ENCODE data around the gene TIMP2.

Gene TIMP2

GRCh38 chr17:78899361-78900260 lies 25.6 kb downstream of the TIMP2 start:
- no peak overlapping the region for H3K9ac ChIP-seq (ENCODE audit: low read depth, low read length)
- H3K4me1 ChIP-seq (ENCODE audit: control insufficient read depth, insufficient read depth, low read length), result peaks cover 52% of the 10 kb centered on the region
- no peaks in the 10 kb centered on the region for H3K9me3 ChIP-seq (replicated peaks; ENCODE audit: low read length)
- H3K4me3 ChIP-seq (ENCODE audit: low read length), result no peak overlapping the region
- H3K27me3 ChIP-seq (ENCODE audit: control insufficient read depth, insufficient read depth, low read length), result no peaks in the 10 kb centered on the region
- H3K4me2 ChIP-seq (ENCODE audit: low read length), result no peak overlapping the region
- peaks cover 33% of the 10 kb centered on the region for H3K36me3 ChIP-seq (ENCODE audit: insufficient read depth, low read length)

GRCh38 chr17:78898947-78899346 lies 26.2 kb downstream of the TIMP2 start:
- no peak overlapping the region for H3K9ac ChIP-seq (ENCODE audit: low read depth, low read length)
- H3K27me3 ChIP-seq (ENCODE audit: control insufficient read depth, insufficient read depth, low read length), result no peaks in the 10 kb centered on the region
- H3K36me3 ChIP-seq (ENCODE audit: insufficient read depth, low read length), result peaks cover 30% of the 10 kb centered on the region
- no peak overlapping the region for H3K4me2 ChIP-seq (ENCODE audit: low read length)
- H3K9me3 ChIP-seq (replicated peaks; ENCODE audit: low read length), result no peaks in the 10 kb centered on the region
- H3K4me1 ChIP-seq (ENCODE audit: control insufficient read depth, insufficient read depth, low read length), result peaks cover 52% of the 10 kb centered on the region
- H3K4me3 ChIP-seq (ENCODE audit: low read length), result no peak overlapping the region

- Histone ChIP-seq H3K4me1 (ENCODE audit: control insufficient read depth, insufficient read depth, low read length) (peaks cover 48% of the 10 kb centered on the region), H3K9me3 (replicated peaks; ENCODE audit: low read length) (no peaks in the 10 kb centered on the region), H3K4me2 (ENCODE audit: low read length) (no peak overlapping the region), H3K4me3 (ENCODE audit: low read length) (no peak overlapping the region), H3K27me3 (ENCODE audit: control insufficient read depth, insufficient read depth, low read length) (no peaks in the 10 kb centered on the region), H3K36me3 (ENCODE audit: insufficient read depth, low read length) (peaks cover 27% of the 10 kb centered on the region), H3K9ac (ENCODE audit: low read depth, low read length) (no peak overlapping the region)
Measured at GRCh38 chr17:78898075-78898836, 26.9 kb downstream of the TIMP2 start.

- Histone ChIP-seq H3K36me3 (ENCODE audit: insufficient read depth, low read length) (peaks cover 26% of the 10 kb centered on the region), H3K4me1 (ENCODE audit: control insufficient read depth, insufficient read depth, low read length) (peaks cover 42% of the 10 kb centered on the region), H3K9me3 (replicated peaks; ENCODE audit: low read length) (no peaks in the 10 kb centered on the region), H3K4me3 (ENCODE audit: low read length) (no peak overlapping the region), H3K27me3 (ENCODE audit: control insufficient read depth, insufficient read depth, low read length) (no peaks in the 10 kb centered on the region), H3K9ac (ENCODE audit: low read depth, low read length) (no peak overlapping the region), H3K4me2 (ENCODE audit: low read length) (no peak overlapping the region)
Measured at GRCh38 chr17:78897664-78898047, 27.5 kb downstream of the TIMP2 start.

- Histone ChIP-seq H3K4me3 (ENCODE audit: low read length) (no peak overlapping the region), H3K4me1 (ENCODE audit: control insufficient read depth, insufficient read depth, low read length) (peaks cover 41% of the 10 kb centered on the region), H3K27me3 (ENCODE audit: control insufficient read depth, insufficient read depth, low read length) (no peaks in the 10 kb centered on the region), H3K9ac (ENCODE audit: low read depth, low read length) (no peak overlapping the region), H3K4me2 (ENCODE audit: low read length) (peak overlapping the region; percentile 62), H3K36me3 (ENCODE audit: insufficient read depth, low read length) (peaks cover 31% of the 10 kb centered on the region), H3K9me3 (replicated peaks; ENCODE audit: low read length) (no peaks in the 10 kb centered on the region)
Measured at GRCh38 chr17:78896834-78897663, 28.1 kb downstream of the TIMP2 start.

- peak overlapping the region; percentile 5 for H3K9ac ChIP-seq (ENCODE audit: low read depth, low read length)
- peaks cover 31% of the 10 kb centered on the region for H3K36me3 ChIP-seq (ENCODE audit: insufficient read depth, low read length)
- H3K4me3 ChIP-seq (ENCODE audit: low read length), result no peak overlapping the region
- H3K9me3 ChIP-seq (replicated peaks; ENCODE audit: low read length), result no peaks in the 10 kb centered on the region
- no peaks in the 10 kb centered on the region for H3K27me3 ChIP-seq (ENCODE audit: control insufficient read depth, insufficient read depth, low read length)
- peaks cover 41% of the 10 kb centered on the region for H3K4me1 ChIP-seq (ENCODE audit: control insufficient read depth, insufficient read depth, low read length)
- H3K4me2 ChIP-seq (ENCODE audit: low read length), result peak overlapping the region; percentile 62
Measured at GRCh38 chr17:78896091-78896833, 28.9 kb downstream of the TIMP2 start.

GRCh38 chr17:78895322-78895721 lies 29.9 kb downstream of the TIMP2 start:
- Histone ChIP-seq H3K4me1 (ENCODE audit: control insufficient read depth, insufficient read depth, low read length) (peaks cover 41% of the 10 kb centered on the region), H3K27me3 (ENCODE audit: control insufficient read depth, insufficient read depth, low read length) (no peaks in the 10 kb centered on the region), H3K4me3 (ENCODE audit: low read length) (peak overlapping the region; percentile 40), H3K9ac (ENCODE audit: low read depth, low read length) (peak overlapping the region; percentile 5), H3K4me2 (ENCODE audit: low read length) (peak overlapping the region; percentile 62), H3K9me3 (replicated peaks; ENCODE audit: low read length) (no peaks in the 10 kb centered on the region), H3K36me3 (ENCODE audit: insufficient read depth, low read length) (peaks cover 28% of the 10 kb centered on the region)

- no peak overlapping the region for H3K4me2 ChIP-seq (ENCODE audit: low read length)
- no peaks in the 10 kb centered on the region for H3K9me3 ChIP-seq (replicated peaks; ENCODE audit: low read length)
- H3K27me3 ChIP-seq (ENCODE audit: control insufficient read depth, insufficient read depth, low read length), result no peaks in the 10 kb centered on the region
- H3K9ac ChIP-seq (ENCODE audit: low read depth, low read length), result no peak overlapping the region
- H3K4me3 ChIP-seq (ENCODE audit: low read length), result no peak overlapping the region
- H3K36me3 ChIP-seq (ENCODE audit: insufficient read depth, low read length), result peaks cover 28% of the 10 kb centered on the region
- H3K4me1 ChIP-seq (ENCODE audit: control insufficient read depth, insufficient read depth, low read length), result peaks cover 40% of the 10 kb centered on the region
Measured at GRCh38 chr17:78893684-78894083, 31.5 kb downstream of the TIMP2 start.

- Histone ChIP-seq H3K9ac (ENCODE audit: low read depth, low read length) (no peak overlapping the region), H3K9me3 (replicated peaks; ENCODE audit: low read length) (no peaks in the 10 kb centered on the region), H3K4me3 (ENCODE audit: low read length) (no peak overlapping the region), H3K27me3 (ENCODE audit: control insufficient read depth, insufficient read depth, low read length) (no peaks in the 10 kb centered on the region), H3K4me1 (ENCODE audit: control insufficient read depth, insufficient read depth, low read length) (peaks cover 39% of the 10 kb centered on the region), H3K36me3 (ENCODE audit: insufficient read depth, low read length) (peaks cover 28% of the 10 kb centered on the region), H3K4me2 (ENCODE audit: low read length) (no peak overlapping the region)
Measured at GRCh38 chr17:78892936-78893379, 32.2 kb downstream of the TIMP2 start.

- Histone ChIP-seq H3K4me3 (ENCODE audit: low read length) (no peak overlapping the region), H3K9ac (ENCODE audit: low read depth, low read length) (no peak overlapping the region), H3K27me3 (ENCODE audit: control insufficient read depth, insufficient read depth, low read length) (no peaks in the 10 kb centered on the region), H3K36me3 (ENCODE audit: insufficient read depth, low read length) (peaks cover 24% of the 10 kb centered on the region), H3K9me3 (replicated peaks; ENCODE audit: low read length) (no peaks in the 10 kb centered on the region), H3K4me1 (ENCODE audit: control insufficient read depth, insufficient read depth, low read length) (peaks cover 34% of the 10 kb centered on the region), H3K4me2 (ENCODE audit: low read length) (no peak overlapping the region)
Measured at GRCh38 chr17:78892520-78892919, 32.7 kb downstream of the TIMP2 start.

Data from skeletal muscle satellite cell (primary cell).